ENCODE data around the gene HMSD.
A peak's percentile ranks its signal among the peaks of the same experiment; 100 is the strongest.

- TF ChIP-seq CTCF (conservative IDR thresholded peaks at IDR 0.05; ENCODE audit: low read depth, low read length) (peak; percentile 87), EZH2 (IDR thresholded peaks at IDR 0.05; ENCODE audit: borderline replicate concordance, low read depth, low read length, poor library complexity, severe bottlenecking) (no peak)
Observed at GRCh38 chr18:63963615-63964256, 14.6 kb downstream of the HMSD start.
